IPS-11a (cell line): ENCODE data around the gene RASSF8.

Experiments
- H3K4me3 ChIP-seq: one replicate; pipeline ENCODE4 v1.5.1; 2013; ENCODE audit warnings: low read depth, low read length, control low read depth

The RASSF8 gene

GRCh38 chr12:26026713-26027112 lies 68.2 kb downstream of the RASSF8 start:
- no peak overlapping the region for H3K4me3 ChIP-seq

- H3K4me3 ChIP-seq = no peak overlapping the region
These were observed 68.9 kb downstream of the RASSF8 start for GRCh38 chr12:26027401-26027800.

- no peak overlapping the region for H3K4me3 ChIP-seq
These were observed 70.7 kb downstream of the RASSF8 start for GRCh38 chr12:26028953-26029735.

GRCh38 chr12:26029736-26030022 lies 71.2 kb downstream of the RASSF8 start:
- H3K4me3 ChIP-seq = no peak overlapping the region

- no peak overlapping the region for H3K4me3 ChIP-seq
These were observed 71.9 kb downstream of the RASSF8 start for GRCh38 chr12:26030371-26030770.

GRCh38 chr12:26031318-26031717 lies 72.8 kb downstream of the RASSF8 start:
- H3K4me3 ChIP-seq = no peak overlapping the region

GRCh38 chr12:26031827-26032226 lies 73.3 kb downstream of the RASSF8 start:
- no peak overlapping the region for H3K4me3 ChIP-seq

- no peak overlapping the region for H3K4me3 ChIP-seq
These were observed 73.8 kb downstream of the RASSF8 start for GRCh38 chr12:26032290-26032689.

- no peak overlapping the region for H3K4me3 ChIP-seq
These were observed 74.3 kb downstream of the RASSF8 start for GRCh38 chr12:26032719-26033241.

GRCh38 chr12:26034371-26035142 lies 76.1 kb downstream of the RASSF8 start:
- H3K4me3 ChIP-seq = no peak overlapping the region

- H3K4me3 ChIP-seq = no peak overlapping the region
These were observed 78.4 kb downstream of the RASSF8 start for GRCh38 chr12:26036877-26037276.

GRCh38 chr12:26037615-26038220 lies 79.2 kb downstream of the RASSF8 start:
- no peak overlapping the region for H3K4me3 ChIP-seq

GRCh38 chr12:26042645-26043044 lies 84.2 kb downstream of the RASSF8 start:
- H3K4me3 ChIP-seq = no peak overlapping the region

GRCh38 chr12:26043135-26044006 lies 84.9 kb downstream of the RASSF8 start:
- H3K4me3 ChIP-seq = no peak overlapping the region

- H3K4me3 ChIP-seq = no peak overlapping the region
These were observed 85.5 kb downstream of the RASSF8 start for GRCh38 chr12:26044007-26044394.

GRCh38 chr12:26044592-26044991 lies 86.1 kb downstream of the RASSF8 start:
- H3K4me3 ChIP-seq = no peak overlapping the region

GRCh38 chr12:26046203-26046602 lies 87.7 kb downstream of the RASSF8 start:
- no peak overlapping the region for H3K4me3 ChIP-seq

GRCh38 chr12:26046906-26047305 lies 88.4 kb downstream of the RASSF8 start:
- no peak overlapping the region for H3K4me3 ChIP-seq

- H3K4me3 ChIP-seq = no peak overlapping the region
These were observed 89.1 kb downstream of the RASSF8 start for GRCh38 chr12:26047401-26048226.

GRCh38 chr12:26052652-26053051 lies 94.2 kb downstream of the RASSF8 start:
- no peak overlapping the region for H3K4me3 ChIP-seq
